Neural progenitor cell (in vitro differentiated cells): ENCODE data around the gene PRICKLE1. TPM values are rescaled to one million over a fixed set of nuclear protein-coding genes. Genes with fewer than 3 reads are reported as not detected.

ENCODE experiments used
- DNase-seq: peaks from one replicate; pipeline ENCODE4 v3.0.0-alpha.2; 2016; ENCODE audit warnings: low spot score
- H2AFZ ChIP-seq: fragments of 200-600 bp; sonication (generic); replicated peaks from 2 replicates; pipeline ENCODE4 v1.6.1; 2016; ENCODE audit warnings: antibody characterized with exemption
- H3F3A ChIP-seq: fragments of 200-600 bp; sonication (generic); 2 replicates; pipeline ENCODE4 v1.6.1; 2016; ENCODE audit warnings: antibody characterized with exemption, low read depth
- H3K27ac ChIP-seq: fragments of 200-600 bp; sonication (generic); 2 replicates; pipeline ENCODE4 v1.5.1; 2016; ENCODE audit warnings: mild to moderate bottlenecking
- H3K27me3 ChIP-seq: fragments of 200-600 bp; sonication (generic); 2 replicates; pipeline ENCODE4 v1.6.1; 2016; ENCODE audit warnings: mild to moderate bottlenecking, moderate library complexity
- H3K36me3 ChIP-seq: fragments of 200-600 bp; sonication (generic); 2 replicates; pipeline ENCODE4 v1.5.1; 2016
- H3K4me1 ChIP-seq: fragments of 200-600 bp; sonication (generic); 2 replicates; pipeline ENCODE4 v1.6.1; 2016; ENCODE audit warnings: mixed run types
- H3K4me2 ChIP-seq: fragments of 200-600 bp; sonication (generic); 2 replicates; pipeline ENCODE4 v1.6.1; 2016
- H3K4me3 ChIP-seq: fragments of 200-600 bp; sonication (generic); 2 replicates; pipeline ENCODE4 v1.5.1; 2016
- H3K79me2 ChIP-seq: fragments of 200-600 bp; sonication (generic); 2 replicates; pipeline ENCODE4 v1.6.1; 2016; ENCODE audit warnings: low read depth
- H3K9ac ChIP-seq: fragments of 200-600 bp; sonication (generic); 2 replicates; pipeline ENCODE4 v1.6.1; 2016
- H3K9me3 ChIP-seq: fragments of 200-600 bp; sonication (generic); 2 replicates; pipeline ENCODE4 v1.5.1; 2016; ENCODE audit warnings: low read depth
- H4K20me1 ChIP-seq: fragments of 200-600 bp; sonication (generic); 2 replicates; pipeline ENCODE4 v1.6.1; 2016; ENCODE audit warnings: low read depth
- H3K27ac Mint-ChIP-seq: 3 replicates; pipeline ENCODE4 v1.8.0; 2021; ENCODE audit warnings: mixed read lengths
- H3K27me3 Mint-ChIP-seq: 2 replicates; pipeline ENCODE4 v1.8.0; 2022; ENCODE audit warnings: low read depth, mild to moderate bottlenecking, inconsistent platforms, moderate library complexity, mixed read lengths; ENCODE audit not compliant: insufficient read depth
- H3K36me3 Mint-ChIP-seq: 3 replicates; pipeline ENCODE4 v1.8.0; 2021; ENCODE audit warnings: mixed read lengths
- H3K4me1 Mint-ChIP-seq: 3 replicates; pipeline ENCODE4 v1.8.0; 2021; ENCODE audit warnings: mixed read lengths
- H3K4me3 Mint-ChIP-seq: 3 replicates; pipeline ENCODE4 v1.8.0; 2021; ENCODE audit warnings: mild to moderate bottlenecking, moderate library complexity, mixed read lengths
- H3K9me3 Mint-ChIP-seq: 3 replicates; pipeline ENCODE4 v1.8.0; 2020; ENCODE audit warnings: mixed read lengths
- EZH2 ChIP-seq: fragments of 200-600 bp; sonication (generic); IDR thresholded peaks from 2 replicates; pipeline ENCODE4 v1.6.1; 2017; ENCODE audit warnings: antibody characterized with exemption, mild to moderate bottlenecking, moderate library complexity
- EZH2phosphoT487 ChIP-seq: fragments of 200-600 bp; sonication (generic); IDR thresholded peaks from 2 replicates; pipeline ENCODE4 v1.6.1; 2017; ENCODE audit warnings: antibody characterized with exemption
- total RNA-seq: library from RNA; depleted of rRNA; stranded (reverse); fragments of >200 nt; gene quantifications from 2 replicates; pipeline ENCODE4 v1.2.3, GENCODE V29; 2015; ENCODE audit warnings: low replicate concordance
- TF ChIP-seq, protein P1 (sequence below): fragments of 200-600 bp; sonication (generic); IDR thresholded peaks from 2 replicates; pipeline ENCODE4 v1.5.1; 2017; ENCODE audit warnings: antibody characterized with exemption, mild to moderate bottlenecking

Gene PRICKLE1
- total RNA-seq, 1 donor from 2014 or later: 4.0 TPM

DNA sequence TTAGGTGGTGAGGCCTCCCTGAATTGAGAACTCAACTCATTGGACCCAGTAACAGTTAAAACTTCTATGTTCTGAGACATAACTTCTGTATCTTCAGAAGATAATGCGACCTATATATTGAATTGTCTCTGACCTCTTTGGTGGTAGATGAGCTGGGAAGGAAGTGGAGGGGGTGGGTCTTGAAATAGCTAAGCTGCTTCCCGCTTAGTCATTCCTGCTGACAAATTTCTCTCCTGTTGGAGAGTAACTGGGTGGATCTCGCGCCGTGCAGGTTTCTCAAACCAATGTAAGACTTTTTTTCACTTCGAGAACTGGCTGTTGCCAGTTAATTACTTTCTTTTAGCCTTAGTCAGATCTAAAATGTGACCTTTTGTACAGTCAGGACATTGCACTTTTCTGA, 162.8 kb downstream of the PRICKLE1 start:
- no peaks in the 10 kb centered on the region for H3F3A ChIP-seq
- H3K4me3 ChIP-seq: no peak overlapping the region
- H3K36me3 ChIP-seq: peaks cover 8% of the 10 kb centered on the region
- Mint-ChIP-seq H3K4me3 (no peak overlapping the region), H3K4me1 (no peaks in the 10 kb centered on the region), H3K36me3 (peaks cover 14% of the 10 kb centered on the region), H3K27ac (no peak overlapping the region), H3K27me3 (no peaks in the 10 kb centered on the region), H3K9me3 (no peaks in the 10 kb centered on the region)
- H4K20me1 ChIP-seq: no peaks in the 10 kb centered on the region
- no peaks in the 10 kb centered on the region for H3K79me2 ChIP-seq
- H3K4me1 ChIP-seq: peaks cover 14% of the 10 kb centered on the region
- no peak overlapping the region for H2AFZ ChIP-seq
- no peak overlapping the region for H3K9ac ChIP-seq
- H3K9me3 ChIP-seq: no peaks in the 10 kb centered on the region
- H3K27me3 ChIP-seq: no peaks in the 10 kb centered on the region
- peak; percentile 35 for DNase-seq
- no peak overlapping the region for H3K27ac ChIP-seq
- H3K4me2 ChIP-seq: peak overlapping the region; percentile 15
- TF ChIP-seq EZH2 (no peak), EZH2phosphoT487 (no peak)
- TF ChIP-seq, protein P1, sequence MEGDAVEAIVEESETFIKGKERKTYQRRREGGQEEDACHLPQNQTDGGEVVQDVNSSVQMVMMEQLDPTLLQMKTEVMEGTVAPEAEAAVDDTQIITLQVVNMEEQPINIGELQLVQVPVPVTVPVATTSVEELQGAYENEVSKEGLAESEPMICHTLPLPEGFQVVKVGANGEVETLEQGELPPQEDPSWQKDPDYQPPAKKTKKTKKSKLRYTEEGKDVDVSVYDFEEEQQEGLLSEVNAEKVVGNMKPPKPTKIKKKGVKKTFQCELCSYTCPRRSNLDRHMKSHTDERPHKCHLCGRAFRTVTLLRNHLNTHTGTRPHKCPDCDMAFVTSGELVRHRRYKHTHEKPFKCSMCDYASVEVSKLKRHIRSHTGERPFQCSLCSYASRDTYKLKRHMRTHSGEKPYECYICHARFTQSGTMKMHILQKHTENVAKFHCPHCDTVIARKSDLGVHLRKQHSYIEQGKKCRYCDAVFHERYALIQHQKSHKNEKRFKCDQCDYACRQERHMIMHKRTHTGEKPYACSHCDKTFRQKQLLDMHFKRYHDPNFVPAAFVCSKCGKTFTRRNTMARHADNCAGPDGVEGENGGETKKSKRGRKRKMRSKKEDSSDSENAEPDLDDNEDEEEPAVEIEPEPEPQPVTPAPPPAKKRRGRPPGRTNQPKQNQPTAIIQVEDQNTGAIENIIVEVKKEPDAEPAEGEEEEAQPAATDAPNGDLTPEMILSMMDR: no peak

DNA sequence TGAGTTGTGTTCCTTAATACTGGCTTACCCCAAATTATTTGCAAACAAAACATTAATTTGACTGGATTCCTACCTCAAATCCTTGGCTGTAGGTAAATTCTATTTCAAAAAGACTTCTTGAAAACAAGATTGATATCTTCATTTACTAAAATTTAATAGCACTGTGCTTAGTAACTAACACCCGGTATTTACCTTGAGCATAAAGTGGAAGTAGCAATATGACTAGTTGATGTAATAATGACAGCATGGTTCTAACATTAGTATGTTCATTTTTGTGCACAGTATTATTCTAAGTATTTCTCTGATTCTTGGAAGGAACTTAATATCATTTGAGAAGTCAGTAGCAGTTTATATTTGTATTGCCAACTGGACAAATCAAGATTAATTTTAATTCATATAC, 166.8 kb downstream of the PRICKLE1 start:
- H3K9me3 Mint-ChIP-seq: no peaks in the 10 kb centered on the region
- TF ChIP-seq EZH2: no peak
- TF ChIP-seq, protein P1: no peak
- no peak for TF ChIP-seq EZH2phosphoT487
- no peaks in the 10 kb centered on the region for H3K9me3 ChIP-seq

DNA sequence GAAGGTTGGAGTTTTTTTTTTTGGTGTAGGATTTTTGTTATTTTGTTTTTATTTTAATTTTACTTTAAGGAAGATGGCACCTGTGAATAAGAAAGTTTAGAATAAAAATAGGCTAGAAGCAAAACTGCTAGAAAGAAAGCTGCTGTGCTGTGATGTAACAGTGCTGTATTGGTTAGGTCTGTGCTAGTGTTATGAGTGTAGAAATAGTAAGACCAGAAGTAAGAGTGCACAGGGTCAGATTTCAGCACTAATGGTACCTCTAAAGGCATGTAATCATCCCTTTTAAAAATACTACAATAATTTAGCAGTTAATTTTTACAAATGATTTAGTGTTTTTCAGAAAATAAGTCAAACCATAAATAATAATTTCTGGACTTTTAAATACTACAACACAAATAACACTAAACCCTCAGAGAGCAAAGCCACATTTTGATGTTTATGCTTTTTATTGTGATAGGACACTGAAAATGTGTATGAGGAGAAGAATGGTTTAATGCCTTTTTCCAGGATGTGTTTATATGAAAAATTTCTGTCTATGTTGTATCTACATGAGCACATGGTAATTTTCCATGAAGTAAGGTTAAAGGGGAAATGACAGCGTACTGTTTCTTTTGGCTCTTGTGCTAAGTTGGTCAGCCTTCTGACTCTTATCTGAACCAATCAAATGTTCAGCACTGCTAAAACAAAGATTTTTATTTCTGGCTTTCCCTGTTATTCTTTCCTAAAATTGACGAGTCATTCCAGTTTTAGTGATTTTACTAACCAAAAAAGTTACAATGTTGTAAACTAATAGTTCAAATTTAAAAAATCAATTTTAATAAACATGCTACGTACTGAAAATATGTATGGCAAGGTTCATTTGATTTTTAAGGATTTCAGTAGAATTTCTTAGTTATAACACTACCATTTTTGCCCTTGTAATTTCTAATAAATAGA, 167.4 kb downstream of the PRICKLE1 start:
- Mint-ChIP-seq H3K4me3 (no peak overlapping the region), H3K9me3 (no peaks in the 10 kb centered on the region), H3K36me3 (peaks cover 3% of the 10 kb centered on the region), H3K4me1 (no peaks in the 10 kb centered on the region), H3K27ac (no peak overlapping the region), H3K27me3 (no peaks in the 10 kb centered on the region)
- no peak overlapping the region for H2AFZ ChIP-seq
- H4K20me1 ChIP-seq: no peaks in the 10 kb centered on the region
- H3K9me3 ChIP-seq: no peaks in the 10 kb centered on the region
- DNase-seq: no peak
- H3K79me2 ChIP-seq: no peaks in the 10 kb centered on the region
- peaks cover 8% of the 10 kb centered on the region for H3K36me3 ChIP-seq
- peaks cover 10% of the 10 kb centered on the region for H3K4me1 ChIP-seq
- H3K9ac ChIP-seq: no peak overlapping the region
- H3K27me3 ChIP-seq: no peaks in the 10 kb centered on the region
- TF ChIP-seq EZH2phosphoT487: no peak
- TF ChIP-seq, protein P1: no peak
- TF ChIP-seq EZH2: no peak
- no peak overlapping the region for H3K4me3 ChIP-seq
- H3K4me2 ChIP-seq: no peak overlapping the region
- H3F3A ChIP-seq: no peaks in the 10 kb centered on the region
- no peak overlapping the region for H3K27ac ChIP-seq

More for the DNA sequence above, 166.8 kb downstream of the PRICKLE1 start:
- Histone ChIP-seq H4K20me1 (no peaks in the 10 kb centered on the region), H3K79me2 (no peaks in the 10 kb centered on the region), H3K4me2 (no peak overlapping the region), H3K27me3 (no peaks in the 10 kb centered on the region), H3K36me3 (peaks cover 8% of the 10 kb centered on the region), H3K4me1 (peaks cover 14% of the 10 kb centered on the region), H3K4me3 (no peak overlapping the region), H3F3A (no peaks in the 10 kb centered on the region), H3K9ac (no peak overlapping the region), H2AFZ (no peak overlapping the region), H3K27ac (no peak overlapping the region)
- Mint-ChIP-seq H3K36me3 (peaks cover 10% of the 10 kb centered on the region), H3K27me3 (no peaks in the 10 kb centered on the region), H3K27ac (no peak overlapping the region), H3K4me1 (no peaks in the 10 kb centered on the region), H3K4me3 (no peak overlapping the region)
- DNase-seq: no peak
